Activated naive CD8-positive, alpha-beta T cell treated with anti-CD3 and anti-CD28 coated beads for 36 hours (primary cell): ENCODE results near the gene CD7. TPM values are rescaled to one million over a fixed set of nuclear protein-coding genes. Genes with fewer than 3 reads are reported as not detected.

Experiments
- DNase-seq: peaks from one replicate; pipeline ENCODE4 v3.0.0; 2021
- H3K27ac Mint-ChIP-seq: one replicate; pipeline ENCODE4 v1.8.0; 2022; ENCODE audit warnings: mild to moderate bottlenecking, moderate library complexity, mixed read lengths
- H3K27me3 Mint-ChIP-seq: one replicate; pipeline ENCODE4 v1.8.0; 2022; ENCODE audit warnings: mild to moderate bottlenecking, mixed read lengths
- H3K36me3 Mint-ChIP-seq: one replicate; pipeline ENCODE4 v1.8.0; 2021; ENCODE audit warnings: mild to moderate bottlenecking, mixed read lengths
- H3K4me1 Mint-ChIP-seq: one replicate; pipeline ENCODE4 v1.8.0; 2021; ENCODE audit warnings: mixed read lengths
- H3K4me3 Mint-ChIP-seq: one replicate; pipeline ENCODE4 v1.8.0; 2022; ENCODE audit warnings: mild to moderate bottlenecking, moderate library complexity, mixed read lengths
- H3K9me3 Mint-ChIP-seq: one replicate; pipeline ENCODE4 v1.8.0; 2022; ENCODE audit warnings: mixed read lengths
- total RNA-seq, 2 experiments: library from RNA; stranded (reverse); gene quantifications; one replicate each; pipeline ENCODE4 v1.2.3, GENCODE V29; 2021

Gene CD7
- total RNA-seq, 2 experiments from 2014 or later: 291 to 293 TPM

DNA sequence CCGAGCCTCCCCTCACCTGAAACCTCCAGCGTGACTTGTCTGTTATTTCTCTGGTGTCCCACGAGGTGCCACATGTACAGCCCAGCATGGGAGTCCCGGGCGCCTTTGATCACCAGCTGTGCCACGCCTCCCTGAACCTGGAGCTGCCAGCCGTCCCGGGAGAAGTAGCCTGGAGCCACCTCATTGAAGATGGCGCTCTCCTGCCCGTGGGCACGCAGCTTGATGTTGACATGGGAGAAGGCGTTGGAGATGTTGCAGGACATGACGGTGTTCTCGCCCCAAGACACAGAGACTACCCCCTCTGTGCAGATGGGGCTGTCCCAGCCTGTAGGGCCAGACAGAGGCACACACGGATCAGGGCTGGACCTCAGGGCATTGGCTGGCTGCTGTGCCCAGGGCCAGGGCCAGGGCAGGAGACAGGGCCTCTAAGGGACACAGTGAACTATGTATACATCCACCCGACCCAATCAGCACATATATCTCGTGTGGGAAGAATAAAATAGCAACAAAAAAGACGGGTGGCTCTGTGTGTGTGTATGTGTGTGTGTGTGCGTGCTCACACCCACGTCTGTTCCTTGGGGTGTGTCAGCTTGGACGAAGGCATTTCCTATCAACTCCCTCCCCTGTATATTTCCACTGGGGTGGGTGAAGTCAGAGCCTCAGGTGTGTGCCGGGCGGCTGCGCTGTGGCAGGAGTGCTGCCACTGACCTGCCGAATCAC is 7.3 kb upstream of the CD7 start:
- Mint-ChIP-seq H3K4me1 (peaks cover 28% of the 10 kb centered on the region), H3K36me3 (peaks cover 2% of the 10 kb centered on the region), H3K27ac (peak overlapping the region; percentile 27), H3K4me3 (peak overlapping the region; percentile 22), H3K9me3 (no peaks in the 10 kb centered on the region), H3K27me3 (no peaks in the 10 kb centered on the region)
- no peak for DNase-seq

DNA sequence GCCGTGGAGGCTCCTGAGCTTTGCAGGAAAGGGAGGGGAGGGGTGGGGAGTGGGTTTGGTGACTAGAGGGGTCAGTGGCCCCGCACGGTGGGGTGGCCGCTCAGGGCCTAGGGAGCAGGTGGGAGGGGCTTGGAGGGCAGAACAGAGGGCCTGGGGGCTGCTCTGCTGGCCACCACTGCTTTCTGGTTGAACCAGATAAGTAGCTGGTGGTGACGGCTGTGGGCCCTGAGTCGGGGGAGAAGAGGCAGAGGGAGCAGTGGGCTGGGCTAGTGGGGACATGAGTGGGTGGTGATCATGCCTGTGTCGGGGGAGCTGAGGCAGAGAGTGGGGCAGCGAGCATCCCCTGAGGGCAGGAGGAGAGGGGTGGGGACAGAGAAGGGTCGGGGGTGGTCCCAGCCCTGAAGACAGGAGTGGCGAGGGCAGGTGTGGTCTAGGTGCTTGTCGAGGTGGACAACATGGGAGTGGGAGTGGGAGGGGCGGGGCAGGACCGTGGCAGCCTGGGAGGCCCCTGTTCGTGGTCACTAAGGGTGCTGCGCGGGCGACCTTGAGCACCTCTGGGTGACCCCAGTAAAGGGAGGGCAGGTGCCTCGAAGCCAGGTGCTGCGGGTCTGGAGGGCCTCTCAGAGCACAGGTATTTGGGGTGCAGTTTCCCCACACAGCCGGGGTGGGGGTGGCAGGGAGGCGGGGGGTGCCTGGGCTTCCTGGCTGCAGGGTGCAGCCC is 6.3 kb upstream of the CD7 start:
- H3K27me3 Mint-ChIP-seq: no peaks in the 10 kb centered on the region
- peaks cover 2% of the 10 kb centered on the region for H3K36me3 Mint-ChIP-seq
- H3K9me3 Mint-ChIP-seq: no peaks in the 10 kb centered on the region
- H3K4me3 Mint-ChIP-seq: peak overlapping the region; percentile 47
- H3K4me1 Mint-ChIP-seq: peaks cover 28% of the 10 kb centered on the region
- H3K27ac Mint-ChIP-seq: no peak overlapping the region
- no peak for DNase-seq

DNA sequence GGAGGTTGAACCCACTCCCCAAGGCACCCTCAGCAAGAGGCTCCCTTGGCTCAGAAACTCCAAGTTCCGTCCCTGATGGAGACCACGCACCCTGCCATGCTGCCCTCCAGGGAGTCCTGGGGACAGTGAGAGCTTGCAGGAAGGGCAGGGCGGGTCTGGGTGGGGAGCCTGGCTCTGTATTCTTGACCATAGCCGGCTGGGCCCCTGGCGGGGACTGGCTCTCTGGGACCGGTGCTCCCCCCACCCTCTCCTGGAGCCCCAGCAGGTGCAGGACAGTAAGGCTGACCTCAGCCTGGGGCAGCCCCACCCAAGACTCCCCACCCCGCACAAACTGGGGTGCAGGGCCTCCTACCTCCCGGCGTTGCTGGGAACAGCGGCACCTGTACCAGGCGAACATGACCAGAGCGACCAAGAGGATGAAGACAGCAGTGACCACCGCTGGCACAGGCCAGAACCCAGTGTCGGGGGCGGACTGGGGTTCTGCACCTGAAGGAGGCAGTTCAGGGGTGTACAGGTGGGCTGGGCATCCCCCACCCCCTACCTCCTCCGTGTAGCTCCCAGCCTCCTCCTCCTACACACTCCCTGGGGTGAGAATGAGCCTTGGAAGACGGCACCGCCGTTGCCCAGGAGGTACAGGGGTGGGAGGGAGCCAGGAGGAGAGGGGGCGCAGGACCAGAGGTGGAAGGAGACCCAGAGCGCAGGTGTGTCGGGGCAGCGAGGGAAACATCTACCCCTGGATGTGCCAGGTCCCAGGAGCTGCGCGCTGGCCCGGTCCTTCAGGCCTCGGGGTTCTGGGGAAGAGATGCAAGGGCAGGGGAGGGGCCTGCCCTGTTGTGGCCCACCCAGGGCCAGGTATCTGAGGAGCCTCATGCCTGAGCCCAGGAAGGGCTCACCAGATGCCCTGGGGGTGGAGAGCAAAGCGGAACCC is 5.4 kb upstream of the CD7 start:
- Mint-ChIP-seq H3K9me3 (no peaks in the 10 kb centered on the region), H3K27ac (peak overlapping the region; percentile 96), H3K4me1 (peaks cover 28% of the 10 kb centered on the region), H3K36me3 (peaks cover 2% of the 10 kb centered on the region), H3K4me3 (peak overlapping the region; percentile 84), H3K27me3 (no peaks in the 10 kb centered on the region)
- no peak for DNase-seq

DNA sequence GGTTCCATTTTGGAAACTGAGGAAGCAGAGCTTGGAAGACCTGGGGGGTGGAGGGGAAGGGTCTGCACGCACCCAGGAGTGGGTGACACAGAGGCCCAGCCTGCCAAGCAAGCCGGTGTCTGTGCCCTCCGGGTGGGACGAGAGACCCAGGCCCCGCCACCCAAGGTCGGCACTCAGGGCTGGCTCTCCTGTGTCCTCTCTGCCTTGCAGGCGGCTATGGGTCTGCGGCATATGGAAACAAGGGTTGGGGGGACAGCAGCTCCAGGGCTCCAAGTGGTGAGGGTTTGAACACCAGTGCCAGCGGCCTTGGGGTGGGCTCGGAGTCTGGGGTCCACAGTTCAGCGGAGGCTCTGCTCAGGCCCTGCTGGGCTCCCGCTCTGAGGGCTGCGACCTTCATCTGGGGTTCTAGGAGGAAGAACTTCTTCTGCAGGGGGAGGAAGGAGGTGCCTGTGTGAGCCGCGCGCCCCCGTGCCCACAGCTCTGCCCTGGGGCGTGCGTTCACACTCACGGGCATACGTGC is 4.6 kb upstream of the CD7 start:
- DNase-seq: no peak
- Mint-ChIP-seq H3K36me3 (peaks cover 2% of the 10 kb centered on the region), H3K4me1 (peaks cover 28% of the 10 kb centered on the region), H3K4me3 (peak overlapping the region; percentile 84), H3K27me3 (no peaks in the 10 kb centered on the region), H3K9me3 (no peaks in the 10 kb centered on the region), H3K27ac (peak overlapping the region; percentile 96)

DNA sequence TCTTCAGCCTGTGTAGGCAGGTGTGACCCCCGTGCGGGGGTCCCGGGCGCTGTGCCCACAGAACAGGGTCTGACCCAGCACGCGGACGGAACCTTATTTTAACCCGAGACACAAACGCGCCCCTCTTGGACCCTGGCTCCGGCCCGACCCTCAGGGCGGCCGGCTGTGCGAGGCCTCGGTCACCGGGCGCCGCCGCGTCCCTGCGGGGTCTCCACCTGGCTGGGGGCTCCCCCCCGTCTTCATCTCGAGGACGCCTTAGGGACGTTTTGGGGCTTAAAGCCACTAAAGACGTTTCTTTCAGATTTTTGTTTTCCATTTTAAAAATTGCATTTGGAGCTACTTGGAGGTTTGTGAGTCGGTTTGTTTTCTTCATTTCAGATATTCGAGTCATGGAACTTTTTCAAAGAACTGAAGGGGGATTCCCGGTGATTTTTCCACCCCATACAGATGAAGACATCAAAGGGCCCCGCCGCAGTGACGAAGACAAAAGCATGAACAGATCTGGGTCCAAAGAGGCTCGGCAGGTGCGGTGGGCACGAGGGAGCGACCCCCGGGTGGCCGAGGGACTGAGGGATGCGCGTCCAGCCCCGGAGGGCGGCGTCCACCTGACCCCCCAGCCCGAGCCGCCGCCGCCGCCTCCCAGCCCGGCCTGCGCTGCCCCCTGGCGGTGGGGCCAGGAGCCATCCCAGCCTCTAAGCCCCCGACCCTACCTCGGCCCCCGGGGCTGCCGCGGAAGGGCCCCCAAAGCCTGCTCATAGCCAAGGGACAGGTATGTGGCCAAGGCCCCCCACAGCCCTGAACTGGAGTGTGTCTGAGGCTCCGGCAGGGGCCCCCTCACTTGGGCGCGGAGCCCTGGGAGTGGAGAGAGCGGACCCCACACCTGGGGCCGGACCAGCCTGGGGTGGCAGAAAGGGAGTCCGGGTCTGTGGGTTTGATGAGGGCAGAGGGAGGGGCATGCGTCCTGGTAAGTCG is 3.8 kb upstream of the CD7 start:
- peaks cover 9% of the 10 kb centered on the region for H3K36me3 Mint-ChIP-seq
- H3K27ac Mint-ChIP-seq: peak overlapping the region; percentile 96
- H3K4me1 Mint-ChIP-seq: peaks cover 28% of the 10 kb centered on the region
- no peaks in the 10 kb centered on the region for H3K27me3 Mint-ChIP-seq
- DNase-seq: peak; percentile 82
- peak overlapping the region; percentile 84 for H3K4me3 Mint-ChIP-seq
- H3K9me3 Mint-ChIP-seq: no peaks in the 10 kb centered on the region

DNA sequence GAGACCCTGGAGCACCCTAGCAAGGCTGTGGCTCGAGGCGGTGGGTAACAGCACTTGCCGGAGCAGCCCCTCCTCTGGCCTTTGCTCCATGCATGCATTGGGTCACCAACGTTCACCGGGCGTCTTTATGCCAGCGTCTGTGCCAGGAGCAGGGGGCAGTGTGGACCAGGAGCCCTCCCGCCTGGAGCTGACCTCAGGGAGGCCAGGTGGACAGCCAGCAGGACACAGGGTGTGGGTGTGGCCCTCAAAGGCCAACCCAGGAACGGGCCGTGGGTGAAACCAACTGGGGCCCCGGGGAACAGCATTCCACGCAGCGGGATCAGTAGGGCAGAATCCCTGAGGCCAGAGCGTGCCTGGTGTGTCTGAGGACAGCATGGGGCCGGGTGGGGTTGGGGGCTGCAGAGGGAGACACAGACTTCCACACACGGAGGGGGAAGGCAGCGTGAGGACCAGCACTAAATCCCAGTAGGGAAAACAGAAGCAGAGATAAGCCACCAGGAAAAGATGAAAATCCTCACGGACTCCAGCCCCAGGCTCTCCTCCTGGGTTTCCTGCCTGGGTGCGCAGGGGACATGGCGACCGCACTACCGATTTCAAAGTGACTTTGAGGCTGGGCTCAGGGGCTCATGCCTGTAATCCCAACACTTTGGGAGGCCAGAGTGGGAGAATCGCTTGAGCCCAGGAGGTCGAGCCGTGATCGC is 2.9 kb upstream of the CD7 start:
- peaks cover 30% of the 10 kb centered on the region for H3K4me1 Mint-ChIP-seq
- H3K4me3 Mint-ChIP-seq: peak overlapping the region; percentile 61
- no peaks in the 10 kb centered on the region for H3K9me3 Mint-ChIP-seq
- no peak for DNase-seq
- peaks cover 19% of the 10 kb centered on the region for H3K36me3 Mint-ChIP-seq
- peak overlapping the region; percentile 96 for H3K27ac Mint-ChIP-seq
- peaks cover 4% of the 10 kb centered on the region for H3K27me3 Mint-ChIP-seq

DNA sequence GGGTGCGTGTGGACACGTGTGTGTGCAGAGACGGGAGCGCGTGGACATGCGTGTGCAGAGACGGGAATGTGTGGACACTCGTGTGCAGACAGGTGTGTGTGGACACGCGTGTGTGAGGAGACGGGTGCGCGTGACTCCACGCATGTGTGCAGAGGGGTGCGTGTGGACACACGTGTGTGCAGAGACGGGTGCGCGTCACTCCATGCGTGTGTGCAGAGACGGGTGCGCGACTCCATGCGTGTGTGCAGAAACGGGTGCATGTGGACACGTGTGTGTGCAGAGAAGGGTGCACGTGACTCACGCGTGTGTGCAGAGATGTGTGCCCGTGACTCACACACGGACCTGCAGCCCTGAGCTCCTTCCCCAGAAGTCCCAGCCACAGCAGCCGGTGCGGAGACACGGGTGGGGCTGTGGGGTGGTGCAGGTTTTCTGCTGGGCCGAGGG is 2.2 kb upstream of the CD7 start:
- Mint-ChIP-seq H3K27ac (peak overlapping the region; percentile 96), H3K9me3 (no peaks in the 10 kb centered on the region), H3K27me3 (peaks cover 4% of the 10 kb centered on the region), H3K4me1 (peaks cover 27% of the 10 kb centered on the region), H3K36me3 (peaks cover 24% of the 10 kb centered on the region), H3K4me3 (no peak overlapping the region)
- DNase-seq: no peak

DNA sequence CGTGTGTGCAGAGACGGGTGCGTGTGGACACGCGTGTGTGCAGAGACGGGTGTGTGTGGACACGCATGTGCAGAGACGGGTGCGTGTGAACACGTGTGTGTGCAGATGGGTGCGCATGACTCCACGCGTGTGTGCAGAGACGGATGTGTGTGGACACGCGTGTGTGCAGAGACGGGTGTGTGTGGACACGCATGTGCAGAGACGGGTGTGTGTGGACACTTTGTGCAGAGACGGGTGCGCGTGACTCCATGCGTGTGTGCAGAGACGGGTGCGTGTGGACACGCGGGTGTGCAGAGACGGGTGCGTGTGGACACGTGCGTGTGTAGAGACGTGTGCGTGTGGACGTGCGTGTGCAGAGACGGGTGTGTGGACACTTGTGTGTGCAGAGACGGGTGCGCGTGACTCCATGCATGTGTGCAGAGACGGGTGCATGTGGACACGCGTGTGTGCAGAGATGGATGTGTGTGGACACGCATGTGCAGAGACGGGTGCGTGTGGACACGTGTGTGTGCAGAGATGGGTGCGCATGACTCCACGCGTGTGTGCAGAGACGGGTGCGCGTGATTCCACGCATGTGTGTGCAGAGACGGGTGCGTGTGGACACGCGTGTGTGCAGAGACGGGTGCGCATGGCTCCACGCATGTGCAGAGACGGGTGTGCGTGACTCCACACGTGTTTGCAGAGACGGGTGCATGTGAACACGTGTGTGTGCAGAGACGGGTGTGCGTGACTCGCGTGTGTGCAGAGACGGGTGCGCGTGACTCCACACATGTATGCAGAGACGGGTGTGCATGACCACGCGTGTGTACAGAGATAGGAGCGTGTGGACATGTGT is 1.6 kb upstream of the CD7 start:
- no peak for DNase-seq
- H3K36me3 Mint-ChIP-seq: peaks cover 30% of the 10 kb centered on the region
- no peak overlapping the region for H3K27ac Mint-ChIP-seq
- H3K4me3 Mint-ChIP-seq: no peak overlapping the region
- peaks cover 29% of the 10 kb centered on the region for H3K4me1 Mint-ChIP-seq
- peaks cover 4% of the 10 kb centered on the region for H3K27me3 Mint-ChIP-seq
- no peaks in the 10 kb centered on the region for H3K9me3 Mint-ChIP-seq

DNA sequence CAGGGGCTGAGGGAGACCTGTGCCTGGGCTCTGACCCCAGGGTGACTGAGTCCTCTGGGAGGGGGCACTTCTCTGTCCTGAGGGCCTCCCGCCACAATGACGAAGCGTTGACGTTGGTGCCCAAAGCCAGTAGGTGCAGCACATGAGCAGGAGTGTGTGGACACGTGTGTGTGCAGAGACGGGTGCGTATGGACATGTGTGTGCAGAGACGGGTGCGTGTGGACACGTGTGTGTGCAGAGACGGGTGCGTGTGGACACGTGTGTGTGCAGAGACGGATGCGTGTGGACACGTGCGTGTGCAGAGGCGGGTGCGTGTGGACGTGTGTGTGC is 726 bp upstream of the CD7 start:
- H3K36me3 Mint-ChIP-seq: peaks cover 38% of the 10 kb centered on the region
- no peak for DNase-seq
- no peaks in the 10 kb centered on the region for H3K9me3 Mint-ChIP-seq
- H3K27me3 Mint-ChIP-seq: peaks cover 4% of the 10 kb centered on the region
- H3K4me1 Mint-ChIP-seq: peaks cover 28% of the 10 kb centered on the region
- no peak overlapping the region for H3K27ac Mint-ChIP-seq
- no peak overlapping the region for H3K4me3 Mint-ChIP-seq

DNA sequence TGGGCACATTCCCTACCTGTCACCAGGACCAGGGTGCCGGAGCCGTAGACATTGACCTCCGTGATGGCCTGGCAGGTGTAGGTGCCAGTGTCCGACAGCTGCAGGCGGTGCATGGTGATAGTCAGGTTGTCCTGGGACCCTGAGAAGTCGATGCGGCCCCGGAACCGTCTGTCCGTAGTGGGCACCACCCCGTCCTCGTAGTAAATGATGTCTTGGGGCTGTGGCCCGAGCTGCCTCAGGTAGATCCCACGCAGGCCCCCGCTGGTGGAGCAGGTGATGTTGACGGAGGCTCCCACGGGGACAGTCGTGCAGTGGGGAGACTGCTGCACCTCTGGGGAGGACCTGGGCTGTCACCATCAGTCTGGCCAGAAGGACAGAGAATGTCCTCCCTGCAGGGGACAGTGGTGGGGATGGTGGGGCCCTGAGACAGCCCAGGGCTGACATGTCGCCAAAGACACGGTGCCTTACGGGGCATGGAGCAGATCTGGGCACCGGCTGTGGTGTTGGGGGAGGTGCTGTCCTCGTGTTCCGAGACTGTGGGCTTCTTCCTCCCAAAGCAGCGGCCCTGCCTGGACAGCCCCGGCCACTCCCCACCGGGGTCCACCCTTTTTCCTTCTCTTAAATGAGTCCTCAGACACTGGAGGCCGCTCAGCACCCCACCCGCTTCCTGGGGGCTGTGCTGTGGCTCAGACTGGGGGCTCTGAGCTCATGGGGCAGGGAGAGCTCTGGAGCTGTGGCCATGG is 586 bp downstream of the CD7 start:
- H3K27me3 Mint-ChIP-seq: peaks cover 4% of the 10 kb centered on the region
- peak overlapping the region; percentile 93 for H3K27ac Mint-ChIP-seq
- H3K4me3 Mint-ChIP-seq: peak overlapping the region; percentile 95
- peaks cover 23% of the 10 kb centered on the region for H3K4me1 Mint-ChIP-seq
- H3K36me3 Mint-ChIP-seq: peaks cover 35% of the 10 kb centered on the region
- DNase-seq: no peak
- no peaks in the 10 kb centered on the region for H3K9me3 Mint-ChIP-seq

DNA sequence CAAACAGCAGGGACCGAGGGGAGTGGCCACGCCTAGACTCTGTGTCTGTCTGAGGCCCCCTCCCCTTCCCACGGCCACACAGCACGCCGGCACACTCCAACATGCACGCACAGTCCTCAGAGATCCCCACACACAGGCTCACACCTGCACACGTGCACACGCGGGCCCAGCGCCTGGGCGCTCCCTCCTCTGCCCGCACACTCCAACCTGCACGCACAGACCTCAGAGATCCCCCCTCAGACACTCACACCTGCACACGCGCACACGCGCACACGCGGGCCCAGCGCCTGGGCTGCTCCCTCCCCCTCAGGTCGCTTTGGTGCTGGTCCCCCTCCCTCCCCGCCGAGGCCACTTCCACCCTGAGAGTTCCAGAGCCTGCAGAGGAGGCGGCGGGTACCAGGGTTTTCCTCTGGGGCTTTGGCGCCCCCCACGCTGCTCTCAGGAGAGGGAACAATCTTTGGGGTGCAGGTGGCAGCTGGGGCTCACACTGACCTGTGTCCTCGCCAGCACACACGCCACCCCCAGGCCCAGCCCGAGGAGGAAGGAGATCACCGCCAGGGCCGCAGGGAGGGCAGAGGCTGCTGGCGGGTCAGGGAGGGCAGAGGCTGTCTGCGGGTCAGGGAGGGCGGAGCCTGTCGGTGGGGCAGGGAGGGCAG is 1.6 kb downstream of the CD7 start:
- Mint-ChIP-seq H3K36me3 (peaks cover 35% of the 10 kb centered on the region), H3K4me3 (peak overlapping the region; percentile 95), H3K27ac (peak overlapping the region; percentile 93), H3K27me3 (peaks cover 4% of the 10 kb centered on the region), H3K4me1 (peaks cover 19% of the 10 kb centered on the region), H3K9me3 (no peaks in the 10 kb centered on the region)
- DNase-seq: peak; percentile 66
